Right forelimb (tissue), 1 donor: ENCODE measurements around the gene OTOP2.
A peak's percentile ranks its signal among the peaks of the same experiment; 100 is the strongest.
"Not testable (repeated sequence)": the region's sequence is repeated elsewhere in the genome, so short reads cannot be mapped to it uniquely, and the experiment has no call there.

Experiments used
- DNase-seq: peaks from one replicate; pipeline ENCODE4 v3.0.0-alpha.2; 2018

The OTOP2 gene

DNA sequence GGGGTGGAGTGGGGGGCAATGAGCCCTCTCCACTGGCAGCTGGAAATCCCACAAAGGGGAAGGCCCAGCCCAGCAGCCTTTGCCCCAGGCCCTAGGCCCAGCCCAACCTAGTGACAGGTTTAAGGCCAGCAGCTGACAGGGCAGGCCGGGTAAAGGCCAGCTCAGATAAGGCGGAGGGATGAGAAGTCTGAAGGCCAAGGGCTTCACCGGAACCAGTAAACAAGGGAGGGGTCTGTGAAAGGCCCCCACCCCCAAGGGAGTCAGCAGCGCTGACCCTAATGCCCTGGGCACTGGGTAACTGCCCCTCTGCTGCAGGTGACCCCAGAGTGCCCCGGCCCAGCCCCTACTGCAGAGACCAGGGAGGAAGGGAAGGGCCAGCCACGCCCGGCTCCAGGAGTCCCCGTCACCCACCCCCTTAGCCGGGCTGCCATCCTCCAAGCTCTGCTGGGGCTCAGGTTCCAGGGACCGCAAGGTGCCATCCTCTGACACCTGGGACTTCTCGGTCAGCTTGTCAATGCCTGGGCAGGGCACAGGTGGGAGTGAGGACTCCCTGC lies 29.1 kb downstream of the OTOP2 start:
- DNase-seq, result no peak

DNA sequence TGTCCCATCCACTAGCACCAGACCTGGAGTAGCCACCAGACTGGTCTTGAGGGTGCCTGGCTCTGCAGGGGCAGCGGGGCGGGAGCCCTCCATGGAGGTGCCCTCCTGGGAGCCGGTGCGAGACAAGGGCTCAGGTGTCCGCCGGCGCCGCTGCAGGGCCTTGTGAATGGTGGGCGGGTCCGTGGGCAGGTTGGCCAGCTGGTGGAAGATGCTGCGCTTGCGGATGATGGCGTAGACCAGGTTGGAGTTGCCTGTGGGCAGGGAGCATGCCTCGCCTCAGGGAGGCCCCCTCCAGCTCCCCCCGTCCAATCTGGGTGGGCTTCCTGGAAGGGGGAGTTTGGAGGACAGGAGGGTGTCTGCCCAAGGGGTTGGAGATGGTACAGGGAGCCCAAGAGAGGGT lies 30.0 kb downstream of the OTOP2 start:
- no peak for DNase-seq

GRCh38 chr17:74954665-74955421 lies 30.8 kb downstream of the OTOP2 start:
- no peak for DNase-seq

GRCh38 chr17:74956093-74956492 lies 32.0 kb downstream of the OTOP2 start:
- no peak for DNase-seq

GRCh38 chr17:74957935-74958740 lies 34.1 kb downstream of the OTOP2 start:
- peak; percentile 84 for DNase-seq

- no peak for DNase-seq
Measured at GRCh38 chr17:74959826-74960515, 35.9 kb downstream of the OTOP2 start.

GRCh38 chr17:74960570-74961342 lies 36.7 kb downstream of the OTOP2 start:
- no peak for DNase-seq

DNA sequence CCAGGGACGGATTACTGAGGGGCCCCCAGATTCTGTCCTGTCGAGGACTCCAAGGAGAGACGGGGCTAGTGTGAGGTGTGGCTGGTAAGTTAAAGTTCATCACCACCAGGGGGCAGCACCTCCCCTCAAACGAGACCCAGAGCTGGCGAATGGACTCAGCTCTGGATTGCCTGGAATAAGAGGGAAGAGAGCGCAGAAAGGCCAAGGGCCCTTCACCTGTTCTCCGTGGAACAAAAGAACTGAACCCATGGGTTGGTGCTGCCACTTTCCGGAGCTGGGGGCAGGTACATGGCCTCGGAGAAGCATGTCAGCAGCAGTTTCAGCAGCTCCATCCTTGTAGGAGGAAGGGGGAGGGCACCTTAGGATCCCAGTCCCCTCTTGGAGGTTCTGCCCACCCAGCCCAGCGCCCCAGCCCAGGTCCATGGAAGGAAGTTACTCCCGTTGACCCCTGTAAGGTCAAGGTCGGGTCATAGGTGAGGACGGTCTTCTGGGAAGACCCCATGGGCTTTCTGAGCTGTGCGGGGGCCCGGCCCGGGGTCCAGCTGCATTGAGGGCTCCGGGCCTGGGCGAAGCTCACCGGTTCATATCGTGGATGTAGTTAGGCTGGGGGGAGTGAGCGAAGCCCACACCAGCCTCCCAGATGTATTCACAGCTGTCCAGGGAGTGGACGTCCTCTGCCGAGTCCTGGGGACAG lies 37.7 kb downstream of the OTOP2 start:
- DNase-seq, result peak; percentile 94

GRCh38 chr17:74962622-74963394 lies 38.7 kb downstream of the OTOP2 start:
- no peak for DNase-seq

- DNase-seq, result no peak
Measured at GRCh38 chr17:74963656-74964055, 39.6 kb downstream of the OTOP2 start.

DNA sequence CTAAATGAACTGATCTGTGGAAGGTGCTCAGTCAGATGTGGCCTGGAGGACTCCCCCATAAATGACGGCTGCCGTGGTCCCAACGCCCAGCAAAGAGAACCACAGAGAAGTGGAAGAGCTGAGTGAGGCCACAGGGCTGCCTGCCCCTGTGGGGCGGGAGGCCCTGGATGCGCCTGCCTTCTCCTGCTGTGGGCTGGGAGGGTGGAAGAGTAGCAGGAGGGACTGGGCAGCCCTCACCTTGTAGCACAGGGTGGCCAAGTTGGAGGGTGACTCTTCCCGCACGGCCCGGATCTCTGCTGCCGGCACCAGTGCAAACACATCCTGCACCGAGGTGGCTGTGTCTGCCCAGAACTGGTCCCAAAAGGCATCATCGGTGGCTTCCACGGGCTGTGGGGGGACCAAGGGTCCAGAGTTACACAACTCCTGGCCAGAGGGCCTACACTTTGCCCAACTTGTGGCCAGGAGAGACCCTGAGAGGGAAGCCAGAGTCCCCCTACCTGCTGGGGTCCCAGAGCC lies 40.2 kb downstream of the OTOP2 start:
- no peak for DNase-seq

- DNase-seq, result no peak
Measured at GRCh38 chr17:74964988-74965622, 41.0 kb downstream of the OTOP2 start.

- DNase-seq, result no peak
Measured at GRCh38 chr17:74968361-74968780, 44.3 kb downstream of the OTOP2 start.

GRCh38 chr17:74969501-74969900 lies 45.4 kb downstream of the OTOP2 start:
- not testable (repeated sequence) for DNase-seq

DNA sequence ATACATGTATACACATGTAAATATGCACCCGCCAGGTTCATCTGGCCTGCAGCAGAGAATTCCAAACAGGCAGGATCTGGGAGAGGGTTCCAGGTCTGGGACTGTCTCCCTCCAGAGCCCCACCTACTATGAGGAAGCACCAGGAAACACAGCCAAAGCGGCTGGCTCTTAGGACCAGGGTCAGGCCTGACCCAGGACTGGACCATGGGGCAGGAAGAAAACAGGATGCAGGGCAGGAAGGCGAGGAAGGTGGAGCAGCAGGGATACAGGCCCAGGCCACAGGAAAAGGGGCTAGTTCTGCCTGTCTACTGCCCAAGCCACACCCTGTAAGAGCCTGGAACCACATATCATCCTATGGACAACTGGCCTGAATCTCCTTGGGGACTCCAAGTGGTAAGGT lies 46.3 kb downstream of the OTOP2 start:
- no peak for DNase-seq

- no peak for DNase-seq
Measured at GRCh38 chr17:74971069-74971841, 47.2 kb downstream of the OTOP2 start.

- no peak for DNase-seq
Measured at GRCh38 chr17:74971842-74972106, 47.7 kb downstream of the OTOP2 start.

DNA sequence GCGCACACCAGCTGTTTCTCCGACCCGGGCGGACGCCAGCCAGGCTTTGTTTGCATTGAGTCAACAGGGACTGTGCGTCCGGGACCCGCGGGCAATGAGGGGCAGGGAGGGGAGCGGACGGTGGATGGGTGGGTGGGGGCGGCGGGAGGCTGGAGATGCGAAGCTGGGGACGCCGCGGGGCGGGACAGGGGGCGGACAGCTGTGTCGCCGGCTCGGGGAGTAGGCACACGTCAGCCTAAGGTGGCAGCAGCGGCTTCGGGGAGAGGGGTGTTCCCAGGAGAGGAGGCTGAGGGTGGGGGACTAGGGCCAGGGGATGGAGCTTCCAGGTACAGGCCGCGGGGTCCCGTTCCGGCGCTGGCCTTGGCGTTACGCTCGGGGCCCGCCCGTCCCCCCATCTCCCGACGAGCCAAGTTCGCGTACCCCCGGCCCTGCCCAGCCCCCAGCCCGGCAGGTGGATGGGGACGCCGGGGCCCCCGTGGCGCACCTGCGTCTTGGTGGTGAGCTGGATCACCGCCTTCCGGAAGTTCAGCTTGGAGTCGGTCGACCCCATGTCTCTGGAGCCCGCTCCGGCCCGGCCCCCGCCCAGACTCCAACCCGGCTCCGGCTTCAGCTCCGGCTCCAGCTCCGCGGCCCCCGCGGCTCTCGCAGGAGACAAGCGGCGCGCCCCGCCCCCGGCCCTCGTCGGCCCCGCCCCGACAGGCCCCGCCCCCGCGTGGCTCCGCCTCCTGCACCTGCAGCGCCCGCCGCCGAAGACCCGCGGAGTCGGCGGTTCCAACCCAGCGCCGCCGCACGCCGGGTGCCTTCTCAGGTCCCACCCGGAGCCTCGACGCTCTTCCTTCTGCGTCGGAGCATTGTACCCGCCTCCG lies 48.3 kb downstream of the OTOP2 start, which contains the start of gene HID1:
TSS of gene HID1 (minus strand) at position 653 of the 866 bp plus-strand sequence. CDS start at position 550, 103 bp downstream.
- no peak for DNase-seq

DNA sequence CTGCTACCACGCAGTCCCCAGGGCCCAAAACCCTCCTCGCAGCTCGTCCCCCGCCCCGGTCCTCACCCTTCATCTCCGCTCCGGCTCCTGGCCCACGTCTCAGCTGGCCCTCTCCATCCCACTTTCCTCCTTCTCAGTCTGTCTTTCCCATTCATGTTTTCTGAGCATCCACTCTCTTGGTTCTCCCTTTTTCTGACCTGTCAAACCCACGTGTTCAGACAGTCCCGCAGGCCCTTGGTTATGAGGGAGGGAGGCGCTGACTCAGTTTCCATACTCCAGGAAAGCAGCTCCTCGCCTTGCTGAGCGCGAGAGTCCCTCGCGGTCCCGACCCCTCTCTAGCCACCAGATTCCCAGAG lies 48.9 kb downstream of the OTOP2 start:
- no peak for DNase-seq
